Loucy (cell line): ENCODE data around the gene RSF1.

Experiments
- H2AFZ ChIP-seq: fragments of 200-600 bp; sonication (generic); 2 replicates; pipeline ENCODE4 v1.6.0; 2016; ENCODE audit warnings: antibody characterized with exemption, mild to moderate bottlenecking, low read length, moderate library complexity
- H3F3A ChIP-seq: fragments of 200-600 bp; 2 replicates; pipeline ENCODE4 v1.6.0; 2016; ENCODE audit warnings: antibody characterized with exemption, low read depth, mild to moderate bottlenecking
- H3K27me3 ChIP-seq: fragments of 200-600 bp; sonication (generic); 2 replicates; pipeline ENCODE4 v1.6.1; 2014; ENCODE audit warnings: low read length, mild to moderate bottlenecking; ENCODE audit not compliant: insufficient read depth, poor library complexity, severe bottlenecking
- H3K36me3 ChIP-seq: fragments of 200-600 bp; sonication (generic); 2 replicates; pipeline ENCODE4 v1.6.1; 2016; ENCODE audit warnings: low read length; ENCODE audit not compliant: insufficient read depth
- H3K4me1 ChIP-seq: fragments of 200-600 bp; sonication (generic); 2 replicates; pipeline ENCODE4 v1.5.1; 2014; ENCODE audit warnings: low read length, mild to moderate bottlenecking; ENCODE audit not compliant: insufficient read depth, poor library complexity, severe bottlenecking
- H3K4me2 ChIP-seq: fragments of 200-600 bp; sonication (generic); 2 replicates; pipeline ENCODE4 v1.6.0; 2014; ENCODE audit warnings: antibody characterized with exemption, low read length, low read depth, mild to moderate bottlenecking; ENCODE audit not compliant: poor library complexity, severe bottlenecking
- H3K4me3 ChIP-seq: fragments of 200-600 bp; sonication (generic); 2 replicates; pipeline ENCODE4 v1.5.1; 2014; ENCODE audit warnings: low read length, mild to moderate bottlenecking, mixed read lengths; ENCODE audit not compliant: poor library complexity, severe bottlenecking
- H3K79me2 ChIP-seq: fragments of 200-600 bp; sonication (generic); 2 replicates; pipeline ENCODE4 v1.6.1; 2014; ENCODE audit warnings: low read length; ENCODE audit not compliant: insufficient read depth
- H3K9ac ChIP-seq: fragments of 200-600 bp; sonication (generic); 2 replicates; pipeline ENCODE4 v1.6.0; 2014; ENCODE audit warnings: mild to moderate bottlenecking, low read depth, low read length, moderate library complexity; ENCODE audit not compliant: poor library complexity, severe bottlenecking
- H3K9me2 ChIP-seq: fragments of 200-600 bp; sonication (generic); replicated peaks from 2 replicates; pipeline ENCODE4 v1.6.1; 2016; ENCODE audit warnings: low read depth, low read length, mixed read lengths
- H3K9me3 ChIP-seq: fragments of 200-600 bp; sonication (generic); 2 replicates; pipeline ENCODE4 v1.6.1; 2014; ENCODE audit warnings: mild to moderate bottlenecking, antibody characterized with exemption, low read length, low read depth; ENCODE audit not compliant: insufficient read depth
- H4K20me1 ChIP-seq: fragments of 200-600 bp; sonication (generic); 2 replicates; pipeline ENCODE4 v1.6.0; 2014; ENCODE audit warnings: antibody characterized with exemption, low read length, mild to moderate bottlenecking; ENCODE audit not compliant: insufficient read depth, poor library complexity, severe bottlenecking
- EZH2phosphoT487 ChIP-seq: fragments of 200-600 bp; IDR thresholded peaks from 2 replicates; pipeline ENCODE4 v1.6.1; 2018; ENCODE audit warnings: antibody characterized with exemption, mild to moderate bottlenecking, moderate library complexity, borderline replicate concordance
- TF ChIP-seq, protein P1 (sequence below): fragments of 200-600 bp; sonication (generic); conservative IDR thresholded peaks from 2 replicates; pipeline ENCODE4 v1.5.1; 2014; ENCODE audit warnings: mild to moderate bottlenecking, antibody characterized with exemption, low read length

Gene RSF1

DNA sequence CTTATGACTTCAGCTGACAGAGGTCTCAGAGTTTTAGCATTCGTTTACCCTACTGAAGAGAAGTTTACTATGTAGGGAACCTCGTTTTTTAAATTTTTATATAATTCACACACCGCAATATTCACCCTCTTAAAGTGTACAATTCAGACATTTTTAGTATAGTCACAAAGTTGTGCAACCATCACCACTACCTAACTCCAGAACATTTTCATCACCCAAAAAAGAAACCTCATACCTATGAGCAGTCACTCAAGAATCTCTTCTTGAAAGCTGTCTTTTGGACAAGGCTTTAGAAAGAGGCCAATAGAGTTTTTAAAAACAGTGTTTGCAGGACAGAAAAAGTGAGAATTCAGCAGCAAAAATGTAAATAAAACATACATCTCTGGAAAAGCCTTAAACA lies 143.4 kb downstream of the RSF1 start:
- no peaks in the 10 kb centered on the region for H3K27me3 ChIP-seq
- H3K9ac ChIP-seq, result no peak overlapping the region
- TF ChIP-seq, protein P1, sequence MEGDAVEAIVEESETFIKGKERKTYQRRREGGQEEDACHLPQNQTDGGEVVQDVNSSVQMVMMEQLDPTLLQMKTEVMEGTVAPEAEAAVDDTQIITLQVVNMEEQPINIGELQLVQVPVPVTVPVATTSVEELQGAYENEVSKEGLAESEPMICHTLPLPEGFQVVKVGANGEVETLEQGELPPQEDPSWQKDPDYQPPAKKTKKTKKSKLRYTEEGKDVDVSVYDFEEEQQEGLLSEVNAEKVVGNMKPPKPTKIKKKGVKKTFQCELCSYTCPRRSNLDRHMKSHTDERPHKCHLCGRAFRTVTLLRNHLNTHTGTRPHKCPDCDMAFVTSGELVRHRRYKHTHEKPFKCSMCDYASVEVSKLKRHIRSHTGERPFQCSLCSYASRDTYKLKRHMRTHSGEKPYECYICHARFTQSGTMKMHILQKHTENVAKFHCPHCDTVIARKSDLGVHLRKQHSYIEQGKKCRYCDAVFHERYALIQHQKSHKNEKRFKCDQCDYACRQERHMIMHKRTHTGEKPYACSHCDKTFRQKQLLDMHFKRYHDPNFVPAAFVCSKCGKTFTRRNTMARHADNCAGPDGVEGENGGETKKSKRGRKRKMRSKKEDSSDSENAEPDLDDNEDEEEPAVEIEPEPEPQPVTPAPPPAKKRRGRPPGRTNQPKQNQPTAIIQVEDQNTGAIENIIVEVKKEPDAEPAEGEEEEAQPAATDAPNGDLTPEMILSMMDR, result no peak
- TF ChIP-seq EZH2phosphoT487, result no peak
- no peaks in the 10 kb centered on the region for H3K9me3 ChIP-seq
- H2AFZ ChIP-seq, result no peak overlapping the region
- no peaks in the 10 kb centered on the region for H3K79me2 ChIP-seq
- no peak overlapping the region for H3K4me2 ChIP-seq
- no peaks in the 10 kb centered on the region for H3K4me1 ChIP-seq
- peaks cover 82% of the 10 kb centered on the region for H3K36me3 ChIP-seq
- H3F3A ChIP-seq, result no peaks in the 10 kb centered on the region
- H4K20me1 ChIP-seq, result no peaks in the 10 kb centered on the region
- H3K9me2 ChIP-seq, result no peaks in the 10 kb centered on the region
- H3K4me3 ChIP-seq, result no peak overlapping the region

DNA sequence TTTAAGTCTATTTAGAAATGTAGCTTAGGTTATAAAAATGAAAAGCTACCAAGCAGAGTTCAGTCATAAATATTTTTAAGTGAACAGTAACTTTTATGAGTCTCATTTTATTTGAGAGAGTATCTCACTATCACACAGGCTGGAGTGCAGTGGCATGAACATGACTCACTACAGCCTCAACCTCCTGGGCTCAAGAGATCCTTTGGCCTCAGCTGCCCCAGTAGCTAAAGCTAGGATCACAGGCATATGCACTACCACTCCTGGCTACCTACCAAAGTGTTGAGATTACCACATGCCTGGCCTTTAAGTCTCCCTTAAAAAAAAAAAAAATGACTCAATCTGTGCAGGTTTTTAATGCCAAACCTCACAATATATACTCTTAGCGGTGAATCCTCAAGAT lies 148.3 kb downstream of the RSF1 start:
- no peak overlapping the region for H3K9ac ChIP-seq
- TF ChIP-seq, protein P1, result no peak
- TF ChIP-seq EZH2phosphoT487, result no peak
- no peak overlapping the region for H2AFZ ChIP-seq

DNA sequence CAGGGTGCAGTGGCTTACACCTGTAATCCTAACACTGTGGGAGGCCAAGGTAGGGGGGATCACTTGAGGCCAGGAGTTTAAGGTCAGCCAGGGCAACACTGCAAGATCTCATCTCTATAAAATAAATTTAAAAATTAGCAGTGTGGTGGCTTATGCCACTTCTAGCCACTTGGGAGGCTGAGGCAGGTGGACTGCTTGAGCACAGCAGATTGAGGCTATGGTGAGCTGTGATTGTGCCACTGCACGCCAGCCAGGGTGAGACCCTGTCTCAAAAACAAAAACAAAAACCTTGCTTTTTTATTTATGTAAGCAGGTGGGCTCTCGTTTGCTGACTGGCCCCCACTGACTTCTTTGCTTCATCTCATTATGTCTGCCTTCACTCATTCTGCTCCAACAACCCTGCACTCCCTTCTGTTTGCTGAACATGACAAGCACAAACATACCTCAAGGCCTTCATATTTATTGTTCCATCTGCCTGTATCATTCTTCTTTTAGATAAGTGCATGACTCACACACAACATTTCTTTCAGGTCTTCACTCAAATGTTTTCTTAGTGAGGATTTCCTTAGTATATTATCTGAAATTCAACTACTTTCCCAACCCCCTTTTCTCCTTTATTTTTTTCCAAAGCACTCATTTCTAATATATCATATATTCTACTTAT lies 150.5 kb downstream of the RSF1 start:
- no peak overlapping the region for H3K4me3 ChIP-seq
- H3K9me2 ChIP-seq, result no peaks in the 10 kb centered on the region
- H3K27me3 ChIP-seq, result no peaks in the 10 kb centered on the region
- H3K4me2 ChIP-seq, result no peak overlapping the region
- H3K4me1 ChIP-seq, result no peaks in the 10 kb centered on the region
- H3K9ac ChIP-seq, result no peak overlapping the region
- TF ChIP-seq, protein P1, result no peak
- H3K79me2 ChIP-seq, result no peaks in the 10 kb centered on the region
- H3F3A ChIP-seq, result no peaks in the 10 kb centered on the region
- H3K36me3 ChIP-seq, result peaks cover 71% of the 10 kb centered on the region; the same call in 1 of the 2 replicates
- no peak overlapping the region for H2AFZ ChIP-seq
- H4K20me1 ChIP-seq, result no peaks in the 10 kb centered on the region
- no peaks in the 10 kb centered on the region for H3K9me3 ChIP-seq

More for the DNA sequence above, 148.3 kb downstream of the RSF1 start:
- Histone ChIP-seq H3F3A (no peaks in the 10 kb centered on the region), H3K4me3 (no peak overlapping the region), H3K4me1 (no peaks in the 10 kb centered on the region), H3K4me2 (no peak overlapping the region), H3K36me3 (peaks cover 79% of the 10 kb centered on the region), H3K9me2 (no peaks in the 10 kb centered on the region), H3K27me3 (no peaks in the 10 kb centered on the region), H4K20me1 (no peaks in the 10 kb centered on the region), H3K79me2 (no peaks in the 10 kb centered on the region), H3K9me3 (no peaks in the 10 kb centered on the region)
